HS-27A (cell line): Measurements from ENCODE around the gene RNPS1.
"Not testable (repeated sequence)": the region's sequence is repeated elsewhere in the genome, so short reads cannot be mapped to it uniquely, and the experiment has no call there.

ENCODE experiments used
- DNase-seq: peaks from one replicate; pipeline ENCODE4 v3.0.0-alpha.2; 2012; ENCODE audit warnings: low read depth, missing footprints

The RNPS1 gene

GRCh38 chr16:2282866-2283555 is 15.1 kb upstream of the RNPS1 start:
- DNase-seq, result no peak

GRCh38 chr16:2282262-2282661 is 14.3 kb upstream of the RNPS1 start:
- no peak for DNase-seq

GRCh38 chr16:2280981-2281542 is 13.1 kb upstream of the RNPS1 start:
- DNase-seq, result no peak

GRCh38 chr16:2280461-2280860 is 12.5 kb upstream of the RNPS1 start:
- DNase-seq, result no peak

DNA sequence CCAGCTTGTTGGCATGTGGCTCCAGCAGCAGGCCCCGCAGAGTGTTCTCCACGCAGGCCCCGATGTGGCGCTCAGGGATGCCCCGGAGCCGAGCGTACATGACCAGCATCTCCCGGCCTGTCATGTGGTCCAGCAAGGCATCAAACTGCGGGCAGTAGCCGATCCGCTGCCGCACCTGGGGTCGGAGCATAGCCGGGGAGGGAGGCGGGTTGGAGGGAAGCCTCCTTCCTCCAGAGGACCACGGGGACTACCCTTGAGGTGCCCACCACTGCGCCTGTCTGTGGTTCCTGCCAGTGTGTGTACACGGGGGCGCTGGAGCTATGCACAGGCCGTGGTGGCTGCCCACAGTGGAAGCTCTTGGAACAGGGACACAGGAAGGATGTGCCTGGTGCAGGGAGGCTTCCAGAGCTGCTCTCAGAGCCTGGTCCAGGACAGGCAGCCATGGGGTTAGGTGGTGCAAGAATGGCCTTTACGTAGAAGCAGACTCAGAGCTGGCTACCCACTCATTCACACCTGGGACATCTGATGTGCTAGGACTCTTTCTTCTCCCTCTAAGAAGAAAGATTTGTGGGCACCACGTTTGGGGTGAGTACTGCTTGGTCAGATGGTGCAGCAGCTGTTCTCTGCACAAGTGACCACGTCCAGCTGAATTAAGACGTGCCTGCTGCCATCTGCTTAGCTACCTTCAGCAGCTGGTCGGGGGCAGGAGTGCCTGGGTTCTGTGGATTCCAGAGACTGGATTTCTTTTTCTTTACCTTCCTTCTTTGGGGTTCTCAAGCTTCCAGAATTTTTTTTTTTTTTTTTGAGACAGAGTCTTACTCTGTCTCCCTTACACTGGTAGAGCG is 11.3 kb upstream of the RNPS1 start:
- DNase-seq, result no peak

GRCh38 chr16:2278272-2278608 is 10.3 kb upstream of the RNPS1 start:
- DNase-seq, result no peak

DNA sequence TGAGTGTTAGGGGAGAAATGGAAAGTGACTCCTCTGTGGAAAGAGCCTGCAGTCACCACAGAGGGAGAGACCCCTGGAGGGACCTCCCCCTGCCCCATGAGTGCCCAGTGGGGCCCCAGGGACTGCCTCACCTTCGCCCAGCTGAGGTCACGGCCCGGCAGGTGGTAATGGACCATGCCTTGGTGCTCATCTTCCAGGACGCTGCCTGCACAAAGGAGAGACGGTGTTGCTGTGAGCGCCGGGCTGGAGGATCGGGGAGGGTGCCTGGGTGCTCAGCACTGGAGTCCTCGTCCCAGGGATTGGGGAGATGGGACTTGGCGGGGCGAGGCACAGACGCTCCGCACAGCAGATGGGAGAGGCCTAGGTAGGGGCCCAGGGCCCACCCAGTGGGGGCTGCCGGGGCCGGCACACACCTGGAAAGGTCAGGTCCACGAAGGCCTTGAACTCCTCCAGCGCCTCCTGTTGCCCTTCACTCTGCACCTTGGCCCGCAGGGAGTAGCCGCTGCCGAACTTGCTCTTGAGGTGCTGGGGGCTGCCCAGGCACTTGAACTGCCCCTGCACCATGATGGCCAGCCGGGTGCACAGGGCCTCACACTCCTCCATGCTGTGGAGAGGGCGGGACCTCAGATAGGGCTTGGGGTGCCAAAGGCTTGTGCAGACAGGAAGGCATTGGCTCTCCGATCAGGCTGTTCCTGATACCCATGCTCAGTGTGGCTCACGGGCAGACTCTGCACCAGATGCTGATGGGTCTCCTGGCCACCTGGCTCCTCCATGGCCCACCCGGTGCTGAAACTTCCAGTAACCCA is 9.7 kb upstream of the RNPS1 start:
- DNase-seq, result no peak

- DNase-seq, result no peak
These were observed 8.7 kb upstream of the RNPS1 start for GRCh38 chr16:2276368-2277195.

DNA sequence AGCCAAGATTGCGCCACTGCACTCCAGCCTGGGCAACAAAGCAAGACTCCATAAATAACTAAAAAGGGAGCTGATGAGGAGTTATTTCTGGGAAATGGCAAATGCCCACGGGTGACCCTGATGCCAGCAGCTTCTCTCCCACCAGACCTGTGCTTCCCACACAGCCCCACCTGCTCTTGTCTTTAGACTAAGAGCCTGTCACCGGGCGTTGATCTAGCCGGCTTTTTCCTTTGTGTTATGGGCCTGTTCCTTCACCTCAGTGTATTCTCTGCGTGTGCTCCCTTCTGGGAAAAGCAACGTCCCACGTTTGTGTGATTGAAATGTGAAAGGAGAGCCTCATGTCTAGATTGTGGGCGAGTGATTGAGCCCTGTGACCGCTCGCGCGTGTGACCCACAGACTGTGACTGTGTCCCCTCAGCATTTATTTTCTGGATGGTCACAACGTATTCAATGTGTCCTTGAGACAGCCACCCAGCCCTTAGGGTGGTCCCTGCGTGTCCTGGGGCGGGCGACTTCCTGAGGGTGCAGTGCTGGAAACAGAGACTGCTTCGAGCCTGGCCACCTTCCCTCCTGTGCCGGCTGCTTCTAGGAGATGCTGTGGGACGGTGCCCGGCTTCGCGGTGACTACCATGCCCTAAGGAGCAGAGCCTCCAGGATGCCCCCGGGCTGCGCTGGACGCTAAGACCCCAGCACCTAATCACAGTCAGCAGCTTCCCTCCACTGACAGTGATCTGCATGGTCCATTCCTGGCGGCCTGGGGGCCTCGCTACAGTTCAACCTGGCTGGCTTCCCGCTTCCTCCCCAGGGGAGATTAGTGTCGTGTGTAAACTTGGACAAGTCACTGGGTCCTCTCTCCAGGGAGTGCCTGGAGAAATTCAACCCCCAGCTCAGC is 7.8 kb upstream of the RNPS1 start:
- no peak for DNase-seq

GRCh38 chr16:2273931-2274330 is 6.0 kb upstream of the RNPS1 start:
- no peak for DNase-seq

DNA sequence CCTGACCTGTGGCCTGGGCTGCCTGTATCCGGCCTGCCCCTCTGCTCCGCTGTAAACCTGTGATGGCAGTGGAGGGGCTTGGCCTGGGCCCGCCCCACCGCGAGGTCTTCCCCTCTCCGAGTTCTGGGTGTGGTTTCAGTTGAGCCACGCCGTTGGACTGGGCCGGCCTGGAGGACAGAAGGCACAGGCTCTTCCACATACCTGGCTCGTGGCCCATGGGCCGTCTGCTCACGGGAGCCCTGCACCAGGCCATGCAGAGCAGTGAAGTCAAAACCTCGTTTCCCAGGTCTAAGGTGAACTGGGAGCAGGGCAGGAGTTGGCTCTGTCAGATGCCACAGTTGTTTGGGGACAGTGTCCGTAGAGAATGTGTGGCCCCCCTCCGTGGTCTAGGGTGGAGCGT is 5.6 kb upstream of the RNPS1 start:
- DNase-seq, result no peak

GRCh38 chr16:2271848-2272461 is 4.0 kb upstream of the RNPS1 start:
- DNase-seq, result no peak

DNA sequence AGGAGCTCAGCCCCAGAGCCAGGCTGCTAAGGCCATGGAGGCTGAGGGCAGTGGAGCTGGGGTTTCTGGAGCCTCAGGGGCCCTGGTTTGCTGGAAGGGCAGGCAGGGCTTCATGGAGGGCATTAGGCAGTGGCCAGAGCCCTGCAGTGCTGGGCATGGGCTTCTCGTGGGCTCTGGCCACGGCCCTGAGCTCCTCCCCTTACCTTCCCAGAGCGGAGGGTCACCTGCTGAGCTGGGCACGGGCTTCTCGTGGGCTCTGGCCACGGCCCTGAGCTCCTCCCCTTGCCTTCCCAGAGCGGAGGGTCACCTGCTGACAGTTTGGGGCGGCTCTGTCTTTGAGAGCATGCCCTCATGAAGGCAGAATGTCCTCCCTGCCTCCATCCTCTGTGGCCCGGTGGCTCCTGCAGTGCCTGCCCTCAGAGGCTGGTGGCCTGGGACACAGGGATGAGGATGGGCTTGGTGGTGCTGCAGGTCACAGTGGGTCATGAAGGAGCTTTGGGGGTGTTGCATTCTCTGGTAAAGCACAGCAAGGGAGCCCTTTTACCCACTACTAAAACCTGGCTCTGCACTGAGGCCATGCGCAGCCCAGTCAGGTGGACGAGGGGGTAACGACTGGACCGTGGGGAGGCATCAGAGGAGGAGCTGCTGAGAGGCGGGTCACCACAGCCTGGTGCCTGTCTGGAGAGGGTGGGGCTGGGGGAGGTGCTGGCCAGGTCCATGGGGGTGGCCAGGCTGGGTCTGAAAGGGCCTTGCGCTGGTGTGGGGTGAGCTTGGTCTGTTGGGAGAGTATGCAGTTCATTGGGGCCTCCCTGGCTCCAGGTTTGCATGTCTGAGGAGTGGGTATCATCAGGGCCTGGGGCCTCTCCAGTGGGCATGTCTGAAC is 2.9 kb upstream of the RNPS1 start:
- no peak for DNase-seq

- no peak for DNase-seq
These were observed 2.1 kb upstream of the RNPS1 start for GRCh38 chr16:2270070-2270462.

- not testable (repeated sequence) for DNase-seq
These were observed 417 bp downstream of the RNPS1 start for GRCh38 chr16:2267505-2267912.

DNA sequence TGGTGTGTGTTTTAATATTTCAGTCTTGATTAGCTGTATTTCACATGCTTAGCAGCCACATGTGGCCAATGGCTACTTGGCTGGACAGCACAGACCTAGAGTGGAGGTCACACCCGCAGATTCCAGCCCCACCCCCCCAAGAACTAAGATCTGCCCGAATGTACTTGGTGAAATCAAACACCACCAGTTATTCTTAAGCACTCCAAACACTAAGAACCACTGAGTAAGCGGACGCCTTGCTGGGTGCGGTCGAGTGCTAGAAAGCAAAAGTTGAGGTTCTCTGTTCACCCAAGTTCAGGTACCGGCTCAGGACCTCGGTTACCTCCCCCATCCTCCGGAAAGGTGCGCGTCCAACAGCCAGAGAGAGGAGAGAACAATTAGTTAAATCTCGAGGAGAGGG is 1.0 kb downstream of the RNPS1 start:
- DNase-seq, result not testable (repeated sequence)

GRCh38 chr16:2263026-2263425 is 4.9 kb downstream of the RNPS1 start:
- DNase-seq, result not testable (repeated sequence)

DNA sequence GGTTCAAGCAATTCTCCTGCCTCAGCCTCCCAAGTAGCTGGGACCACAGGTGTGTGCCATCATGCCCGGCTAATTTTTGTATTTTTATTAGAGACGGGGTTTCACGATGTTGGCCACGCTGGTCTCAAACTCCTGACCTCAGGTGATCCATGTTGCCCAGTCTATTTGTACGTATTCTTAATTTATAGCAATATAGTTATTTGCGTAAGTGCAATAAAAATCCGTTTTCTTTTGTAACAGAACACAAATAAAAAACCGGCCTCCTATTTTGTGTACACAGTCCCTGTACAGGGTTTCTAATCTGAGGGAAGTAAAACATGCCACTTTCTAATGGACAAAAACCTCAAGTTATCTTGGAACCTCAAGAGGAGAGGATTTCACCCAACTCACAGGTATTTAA is 7.7 kb downstream of the RNPS1 start:
- no peak for DNase-seq

GRCh38 chr16:2258530-2258929 is 9.4 kb downstream of the RNPS1 start:
- not testable (repeated sequence) for DNase-seq
